Neural cell (in vitro differentiated cells): ENCODE measurements around the gene GLI2. TPM values are rescaled to one million over a fixed set of nuclear protein-coding genes. Genes with fewer than 3 reads are reported as not detected.

Experiments
- H2AFZ ChIP-seq: fragments of 200-600, 300-800 bp; sonication (generic), shearing (Covaris generic); 2 replicates; pipeline ENCODE4 v1.6.0; 2014; ENCODE audit warnings: low read depth, mild to moderate bottlenecking, antibody characterized with exemption, low read length, moderate library complexity
- H3F3A ChIP-seq: fragments of 200-600 bp; shearing (Covaris generic); 2 replicates; pipeline ENCODE4 v1.6.1; 2016; ENCODE audit warnings: mild to moderate bottlenecking, moderate library complexity, mixed read lengths, antibody characterized with exemption, low read length; ENCODE audit not compliant: insufficient read depth, poor library complexity, severe bottlenecking
- H3K27ac ChIP-seq: fragments of 200-600, 300-800 bp; sonication (generic), shearing (Covaris generic); 2 replicates; pipeline ENCODE4 v1.5.1; 2014; ENCODE audit warnings: mild to moderate bottlenecking, low read length, moderate library complexity
- H3K27me3 ChIP-seq: fragments of 300-800, 200-600 bp; sonication (generic), shearing (Covaris generic); 2 replicates; pipeline ENCODE4 v1.6.0; 2014; ENCODE audit warnings: mild to moderate bottlenecking, low read depth, low read length, moderate library complexity; ENCODE audit not compliant: insufficient read depth
- H3K36me3 ChIP-seq: fragments of 300-800, 200-600 bp; sonication (generic), shearing (Covaris generic); 2 replicates; pipeline ENCODE4 v1.5.1; 2014; ENCODE audit warnings: mild to moderate bottlenecking, antibody characterized with exemption, low read length, moderate library complexity; ENCODE audit not compliant: insufficient read depth
- H3K4me2 ChIP-seq: fragments of 300-800, 200-600 bp; sonication (generic), shearing (Covaris generic); 2 replicates; pipeline ENCODE4 v1.6.0; 2014; ENCODE audit warnings: mild to moderate bottlenecking, low read length
- H3K4me3 ChIP-seq: fragments of 300-800, 200-600 bp; sonication (generic), shearing (Covaris generic); 2 replicates; pipeline ENCODE4 v1.5.1; 2014; ENCODE audit warnings: mild to moderate bottlenecking, low read length, moderate library complexity
- H3K79me2 ChIP-seq: fragments of 200-600 bp; shearing (Covaris generic); replicated peaks from 2 replicates; pipeline ENCODE4 v1.6.0; 2014; ENCODE audit warnings: mild to moderate bottlenecking, low read length, moderate library complexity; ENCODE audit not compliant: insufficient read depth
- H3K9ac ChIP-seq: fragments of 300-800, 200-600 bp; sonication (generic), shearing (Covaris generic); 2 replicates; pipeline ENCODE4 v1.6.1; 2016; ENCODE audit warnings: mild to moderate bottlenecking, low read length, mixed read lengths
- H3K9me2 ChIP-seq: fragments of 200-600 bp; shearing (Covaris generic); 2 replicates; pipeline ENCODE4 v1.6.1; 2016; ENCODE audit warnings: mild to moderate bottlenecking, low read length, mixed read lengths; ENCODE audit not compliant: insufficient read depth
- H3K9me3 ChIP-seq: fragments of 200-600, 300-800 bp; sonication (generic), shearing (Covaris generic); 2 replicates; pipeline ENCODE4 v1.6.1; 2016; ENCODE audit warnings: mild to moderate bottlenecking, mixed run types, low read length, moderate library complexity, mixed read lengths
- H4K20me1 ChIP-seq: fragments of 200-600 bp; shearing (Covaris generic); 2 replicates; pipeline ENCODE4 v1.6.1; 2016; ENCODE audit warnings: mild to moderate bottlenecking, mixed run types; ENCODE audit not compliant: insufficient read depth
- EP300 ChIP-seq: fragments of 450-650 bp; conservative IDR thresholded peaks from 2 replicates; pipeline ENCODE4 v1.6.1; 2014; ENCODE audit warnings: antibody characterized with exemption, mild to moderate bottlenecking, moderate library complexity; ENCODE audit not compliant: poor library complexity, severe bottlenecking
- EZH2 ChIP-seq: fragments of 200-600, 300-800 bp; shearing (Covaris generic), sonication (generic); IDR thresholded peaks from 2 replicates; pipeline ENCODE4 v1.6.1; 2014; ENCODE audit warnings: antibody characterized with exemption, low read length, borderline replicate concordance, mild to moderate bottlenecking; ENCODE audit not compliant: insufficient read depth, poor library complexity, severe bottlenecking
- MXI1 ChIP-seq: fragments of 450-650 bp; conservative IDR thresholded peaks from 2 replicates; pipeline ENCODE4 v1.6.1; 2014; ENCODE audit warnings: antibody characterized with exemption, mild to moderate bottlenecking; ENCODE audit not compliant: poor library complexity, severe bottlenecking
- POLR2AphosphoS5 ChIP-seq: IDR thresholded peaks from 2 replicates; pipeline ENCODE4 v1.6.1; 2012
- RAD21 ChIP-seq: fragments of 450-650 bp; conservative IDR thresholded peaks from 2 replicates; pipeline ENCODE4 v1.6.1; 2014; ENCODE audit warnings: antibody characterized with exemption, mild to moderate bottlenecking, moderate library complexity
- SMC3 ChIP-seq: fragments of 450-650 bp; conservative IDR thresholded peaks from 2 replicates; pipeline ENCODE4 v1.6.1; 2014; ENCODE audit warnings: antibody characterized with exemption, mild to moderate bottlenecking, moderate library complexity; ENCODE audit not compliant: poor library complexity
- TAF1 ChIP-seq: IDR thresholded peaks from 2 replicates; pipeline ENCODE4 v1.6.1; 2012; ENCODE audit warnings: low read depth
- polyA plus RNA-seq: library from polyadenylated mRNA; depleted of rRNA; stranded (reverse); fragments of >200 nt; gene quantifications from 2 replicates; pipeline ENCODE4 v1.2.3, GENCODE V29; 2014
- TF ChIP-seq, protein P1 (sequence below): fragments of 450-650 bp; IDR thresholded peaks from 2 replicates; pipeline ENCODE4 v1.5.1; 2014; ENCODE audit warnings: antibody characterized with exemption, mild to moderate bottlenecking, moderate library complexity; ENCODE audit not compliant: poor library complexity, severe bottlenecking
- TF ChIP-seq, protein P2 (sequence below): IDR thresholded peaks from 2 replicates; pipeline ENCODE4 v1.6.1; 2012; ENCODE audit warnings: borderline replicate concordance

The GLI2 gene
- polyA plus RNA-seq, 1 donor from 2014 or later, result 0.14 TPM

DNA sequence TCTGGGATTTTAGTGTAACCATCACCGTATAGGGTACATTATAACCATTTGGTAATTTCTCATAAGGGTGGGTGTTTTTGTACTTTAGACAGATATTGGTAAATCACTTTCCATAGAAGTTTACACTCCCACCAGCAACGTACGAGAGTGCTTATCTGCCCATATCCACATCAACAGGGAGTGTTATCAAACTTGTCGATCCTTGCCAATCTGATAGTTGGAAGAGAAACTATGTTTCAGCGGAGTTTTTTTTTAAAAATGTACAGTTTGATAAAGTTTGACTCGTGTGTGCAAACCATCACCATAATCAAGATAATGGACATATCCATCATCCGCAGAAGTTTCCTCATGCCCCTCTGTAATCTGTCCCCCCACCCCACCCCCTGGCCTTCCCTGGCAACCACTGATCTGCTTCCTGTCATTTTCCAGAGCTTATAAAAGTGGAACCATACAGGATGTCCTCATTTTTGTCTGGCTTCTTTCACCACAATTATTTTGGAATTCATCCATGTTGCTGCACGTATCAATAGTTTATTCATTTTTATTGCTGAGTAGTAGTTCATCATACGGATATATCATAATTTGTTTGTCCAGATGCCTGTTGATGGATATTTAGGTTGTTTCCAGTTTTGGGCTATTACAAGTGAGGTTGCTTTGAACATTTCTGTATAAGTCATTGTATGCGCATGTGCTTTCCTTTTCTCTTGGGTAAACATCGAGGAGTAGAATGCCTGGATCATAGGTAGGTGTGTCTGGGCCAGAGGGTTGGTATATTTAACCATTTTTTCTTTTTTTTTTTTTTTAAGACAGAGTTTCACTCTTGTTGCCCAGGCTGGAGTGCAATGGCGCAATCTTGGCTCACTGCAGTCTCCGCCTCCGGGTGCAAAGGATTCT is 18.6 kb downstream of the GLI2 start:
- no peak overlapping the region for H3K4me3 ChIP-seq
- no peak overlapping the region for H3K27ac ChIP-seq
- no peaks in the 10 kb centered on the region for H3K9me3 ChIP-seq
- H3F3A ChIP-seq, result no peaks in the 10 kb centered on the region
- no peaks in the 10 kb centered on the region for H3K36me3 ChIP-seq
- TF ChIP-seq EZH2 (no peak), SMC3 (no peak)
- peaks cover 74% of the 10 kb centered on the region for H3K79me2 ChIP-seq
- no peak overlapping the region for H3K9ac ChIP-seq
- H3K9me2 ChIP-seq, result no peaks in the 10 kb centered on the region
- H2AFZ ChIP-seq, result no peak overlapping the region
- H4K20me1 ChIP-seq, result no peaks in the 10 kb centered on the region
- H3K27me3 ChIP-seq, result no peaks in the 10 kb centered on the region
- no peak overlapping the region for H3K4me2 ChIP-seq

DNA sequence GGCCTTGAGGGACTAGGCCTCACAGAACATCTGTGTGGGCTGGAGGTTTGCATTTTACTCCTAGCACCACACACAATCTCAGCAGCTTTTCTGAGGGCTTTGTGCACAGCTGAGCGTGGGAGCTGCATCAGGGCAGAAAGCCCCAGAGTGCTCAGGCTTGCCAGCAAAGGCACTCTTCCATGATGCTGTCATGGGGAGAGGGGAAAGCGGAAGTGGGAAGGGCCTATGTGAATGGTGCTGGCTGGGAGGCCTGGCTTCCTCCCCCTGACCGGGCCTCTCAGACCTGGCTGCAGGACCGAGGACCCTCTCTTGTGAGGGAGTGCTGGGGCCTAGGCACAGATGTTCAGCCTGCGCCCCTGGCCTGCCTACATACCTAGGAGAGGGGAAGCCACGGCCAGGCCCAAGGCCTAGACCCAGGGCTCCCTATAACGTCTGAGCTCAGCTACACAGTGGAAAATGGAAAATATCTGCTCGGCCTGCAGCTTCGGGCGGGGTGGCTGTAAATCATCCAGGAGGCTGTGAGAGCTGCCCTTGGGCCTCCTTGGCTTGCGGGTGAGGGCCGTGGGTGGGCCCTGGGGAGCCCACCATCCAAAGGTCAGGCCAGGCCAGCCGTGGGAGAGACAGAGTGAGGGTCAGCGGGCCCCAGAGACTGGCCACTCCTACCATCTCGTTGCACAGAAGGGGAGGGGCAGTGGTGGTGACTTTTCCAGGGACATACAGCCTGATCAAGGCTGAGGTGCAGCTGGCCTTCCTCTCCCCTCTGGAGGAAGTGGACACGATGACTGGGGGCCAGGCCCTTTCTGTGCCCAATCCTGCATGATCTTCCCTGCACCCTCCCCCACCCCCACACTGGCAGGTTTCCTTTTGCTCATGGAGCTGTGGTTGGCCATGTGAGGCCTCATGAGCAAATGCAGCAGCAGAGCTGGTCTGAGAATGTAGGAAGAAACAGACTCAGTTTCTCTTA is 22.8 kb downstream of the GLI2 start:
- Histone ChIP-seq H2AFZ (no peak overlapping the region), H3K27me3 (no peaks in the 10 kb centered on the region), H3K27ac (no peak overlapping the region), H3K9me3 (no peaks in the 10 kb centered on the region), H3K4me3 (no peak overlapping the region), H3K79me2 (peaks cover 71% of the 10 kb centered on the region), H3K9me2 (no peaks in the 10 kb centered on the region), H3F3A (no peaks in the 10 kb centered on the region), H3K36me3 (no peaks in the 10 kb centered on the region), H3K4me2 (no peak overlapping the region), H3K9ac (no peak overlapping the region), H4K20me1 (no peaks in the 10 kb centered on the region)
- TF ChIP-seq, protein P1, sequence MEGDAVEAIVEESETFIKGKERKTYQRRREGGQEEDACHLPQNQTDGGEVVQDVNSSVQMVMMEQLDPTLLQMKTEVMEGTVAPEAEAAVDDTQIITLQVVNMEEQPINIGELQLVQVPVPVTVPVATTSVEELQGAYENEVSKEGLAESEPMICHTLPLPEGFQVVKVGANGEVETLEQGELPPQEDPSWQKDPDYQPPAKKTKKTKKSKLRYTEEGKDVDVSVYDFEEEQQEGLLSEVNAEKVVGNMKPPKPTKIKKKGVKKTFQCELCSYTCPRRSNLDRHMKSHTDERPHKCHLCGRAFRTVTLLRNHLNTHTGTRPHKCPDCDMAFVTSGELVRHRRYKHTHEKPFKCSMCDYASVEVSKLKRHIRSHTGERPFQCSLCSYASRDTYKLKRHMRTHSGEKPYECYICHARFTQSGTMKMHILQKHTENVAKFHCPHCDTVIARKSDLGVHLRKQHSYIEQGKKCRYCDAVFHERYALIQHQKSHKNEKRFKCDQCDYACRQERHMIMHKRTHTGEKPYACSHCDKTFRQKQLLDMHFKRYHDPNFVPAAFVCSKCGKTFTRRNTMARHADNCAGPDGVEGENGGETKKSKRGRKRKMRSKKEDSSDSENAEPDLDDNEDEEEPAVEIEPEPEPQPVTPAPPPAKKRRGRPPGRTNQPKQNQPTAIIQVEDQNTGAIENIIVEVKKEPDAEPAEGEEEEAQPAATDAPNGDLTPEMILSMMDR, result no peak
- TF ChIP-seq EP300 (no peak), RAD21 (no peak), MXI1 (no peak), POLR2AphosphoS5 (no peak), TAF1 (no peak), EZH2 (no peak), SMC3 (no peak)
- TF ChIP-seq, protein P2, sequence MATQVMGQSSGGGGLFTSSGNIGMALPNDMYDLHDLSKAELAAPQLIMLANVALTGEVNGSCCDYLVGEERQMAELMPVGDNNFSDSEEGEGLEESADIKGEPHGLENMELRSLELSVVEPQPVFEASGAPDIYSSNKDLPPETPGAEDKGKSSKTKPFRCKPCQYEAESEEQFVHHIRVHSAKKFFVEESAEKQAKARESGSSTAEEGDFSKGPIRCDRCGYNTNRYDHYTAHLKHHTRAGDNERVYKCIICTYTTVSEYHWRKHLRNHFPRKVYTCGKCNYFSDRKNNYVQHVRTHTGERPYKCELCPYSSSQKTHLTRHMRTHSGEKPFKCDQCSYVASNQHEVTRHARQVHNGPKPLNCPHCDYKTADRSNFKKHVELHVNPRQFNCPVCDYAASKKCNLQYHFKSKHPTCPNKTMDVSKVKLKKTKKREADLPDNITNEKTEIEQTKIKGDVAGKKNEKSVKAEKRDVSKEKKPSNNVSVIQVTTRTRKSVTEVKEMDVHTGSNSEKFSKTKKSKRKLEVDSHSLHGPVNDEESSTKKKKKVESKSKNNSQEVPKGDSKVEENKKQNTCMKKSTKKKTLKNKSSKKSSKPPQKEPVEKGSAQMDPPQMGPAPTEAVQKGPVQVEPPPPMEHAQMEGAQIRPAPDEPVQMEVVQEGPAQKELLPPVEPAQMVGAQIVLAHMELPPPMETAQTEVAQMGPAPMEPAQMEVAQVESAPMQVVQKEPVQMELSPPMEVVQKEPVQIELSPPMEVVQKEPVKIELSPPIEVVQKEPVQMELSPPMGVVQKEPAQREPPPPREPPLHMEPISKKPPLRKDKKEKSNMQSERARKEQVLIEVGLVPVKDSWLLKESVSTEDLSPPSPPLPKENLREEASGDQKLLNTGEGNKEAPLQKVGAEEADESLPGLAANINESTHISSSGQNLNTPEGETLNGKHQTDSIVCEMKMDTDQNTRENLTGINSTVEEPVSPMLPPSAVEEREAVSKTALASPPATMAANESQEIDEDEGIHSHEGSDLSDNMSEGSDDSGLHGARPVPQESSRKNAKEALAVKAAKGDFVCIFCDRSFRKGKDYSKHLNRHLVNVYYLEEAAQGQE, result no peak
